Fibroblast of the aortic adventitia (primary cell): ENCODE data around the gene IVL. TPM values are rescaled to one million over a fixed set of nuclear protein-coding genes. Genes with fewer than 3 reads are reported as not detected.

Experiments
- DNase-seq: peaks from one replicate; pipeline ENCODE4 v3.0.0-alpha.2; 2010; ENCODE audit warnings: low read depth
- H3K4me3 ChIP-seq: 2 replicates; pipeline ENCODE4 v1.5.1; 2011; ENCODE audit warnings: low read depth, mild to moderate bottlenecking, control low read depth, low read length, moderate library complexity
- total RNA-seq: library from RNA; depleted of rRNA; stranded (reverse); fragments of >200 nt; gene quantifications from 2 replicates; pipeline ENCODE4 v1.2.3, GENCODE V29; 2012; ENCODE audit warnings: low replicate concordance
- TF ChIP-seq, protein P1 (sequence below): IDR thresholded peaks from 2 replicates; pipeline ENCODE4 v1.5.1; 2011; ENCODE audit warnings: mild to moderate bottlenecking, low read length, control low read depth, inconsistent platforms; ENCODE audit not compliant: insufficient read depth

IVL gene
- total RNA-seq, 1 donor, result not detected

DNA sequence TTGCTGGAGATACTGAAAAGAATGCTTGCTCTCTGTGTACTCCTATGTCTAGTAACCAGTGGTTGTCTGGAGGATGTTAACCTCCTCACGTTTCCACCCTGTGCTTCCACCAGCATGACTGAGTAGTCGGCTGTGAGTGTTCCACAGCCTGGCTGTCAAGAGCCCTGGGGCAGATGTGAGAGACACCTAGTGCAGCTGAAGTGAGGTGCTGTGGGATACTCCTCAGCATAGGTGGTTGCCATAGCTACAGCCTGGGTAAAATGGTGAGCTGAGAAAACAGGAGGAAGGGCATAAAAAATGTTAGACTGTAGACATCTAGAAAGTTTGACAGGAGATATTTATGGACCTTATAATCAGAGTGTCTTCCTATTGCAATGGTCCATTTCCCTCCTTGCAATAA, 15.8 kb downstream of the IVL start:
- TF ChIP-seq, protein P1, sequence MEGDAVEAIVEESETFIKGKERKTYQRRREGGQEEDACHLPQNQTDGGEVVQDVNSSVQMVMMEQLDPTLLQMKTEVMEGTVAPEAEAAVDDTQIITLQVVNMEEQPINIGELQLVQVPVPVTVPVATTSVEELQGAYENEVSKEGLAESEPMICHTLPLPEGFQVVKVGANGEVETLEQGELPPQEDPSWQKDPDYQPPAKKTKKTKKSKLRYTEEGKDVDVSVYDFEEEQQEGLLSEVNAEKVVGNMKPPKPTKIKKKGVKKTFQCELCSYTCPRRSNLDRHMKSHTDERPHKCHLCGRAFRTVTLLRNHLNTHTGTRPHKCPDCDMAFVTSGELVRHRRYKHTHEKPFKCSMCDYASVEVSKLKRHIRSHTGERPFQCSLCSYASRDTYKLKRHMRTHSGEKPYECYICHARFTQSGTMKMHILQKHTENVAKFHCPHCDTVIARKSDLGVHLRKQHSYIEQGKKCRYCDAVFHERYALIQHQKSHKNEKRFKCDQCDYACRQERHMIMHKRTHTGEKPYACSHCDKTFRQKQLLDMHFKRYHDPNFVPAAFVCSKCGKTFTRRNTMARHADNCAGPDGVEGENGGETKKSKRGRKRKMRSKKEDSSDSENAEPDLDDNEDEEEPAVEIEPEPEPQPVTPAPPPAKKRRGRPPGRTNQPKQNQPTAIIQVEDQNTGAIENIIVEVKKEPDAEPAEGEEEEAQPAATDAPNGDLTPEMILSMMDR, result no peak
- H3K4me3 ChIP-seq, result no peak overlapping the region
- no peak for DNase-seq

- peak; percentile 46 for DNase-seq
- H3K4me3 ChIP-seq, result no peak overlapping the region
- TF ChIP-seq, protein P1, result peak; percentile 55
These were observed 17.7 kb downstream of the IVL start for GRCh38 chr1:152926091-152926490.

GRCh38 chr1:152928671-152929070, 20.3 kb downstream of the IVL start:
- no peak for DNase-seq
- H3K4me3 ChIP-seq, result no peak overlapping the region
- TF ChIP-seq, protein P1, result no peak

DNA sequence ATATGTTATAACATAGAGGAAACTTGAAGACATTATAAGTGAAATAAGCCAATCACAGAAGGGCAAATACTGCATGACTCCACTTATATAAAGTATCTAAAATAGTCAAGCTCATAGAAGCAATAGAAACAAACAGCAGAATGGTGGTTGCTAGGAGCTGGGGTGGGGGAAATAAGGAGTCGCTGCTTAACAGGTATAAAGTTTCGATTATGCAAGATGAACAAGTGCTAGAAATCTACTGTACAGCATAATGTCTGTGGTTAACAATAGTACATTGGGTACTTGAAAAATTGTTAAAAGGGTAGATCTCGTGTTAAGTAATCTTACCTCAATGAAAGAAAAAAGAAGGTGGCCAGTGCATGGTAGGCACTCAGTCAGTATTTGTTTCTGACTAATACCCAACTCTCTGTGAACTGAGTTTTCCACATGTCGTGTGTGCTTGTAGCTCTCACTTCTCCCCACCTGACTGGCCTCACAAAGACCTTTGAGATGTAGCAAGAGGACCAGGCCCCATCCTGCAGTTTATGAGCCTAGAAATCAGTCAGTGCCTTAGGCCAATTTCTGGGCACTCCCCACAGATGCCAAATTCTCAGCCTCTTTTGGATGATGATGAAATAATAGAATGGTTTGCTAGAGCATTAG, 23.9 kb downstream of the IVL start:
- TF ChIP-seq, protein P1, result no peak
- DNase-seq, result no peak
- no peak overlapping the region for H3K4me3 ChIP-seq

- TF ChIP-seq, protein P1, result no peak
- H3K4me3 ChIP-seq, result no peak overlapping the region
- no peak for DNase-seq
These were observed 24.9 kb downstream of the IVL start for GRCh38 chr1:152933196-152933595.

GRCh38 chr1:152940614-152941013, 32.3 kb downstream of the IVL start:
- H3K4me3 ChIP-seq, result no peak overlapping the region
- TF ChIP-seq, protein P1, result no peak
- DNase-seq, result no peak

GRCh38 chr1:152941037-152941711, 32.8 kb downstream of the IVL start:
- no peak overlapping the region for H3K4me3 ChIP-seq

More at GRCh38 chr1:152941037-152941711, 32.8 kb downstream of the IVL start:
- TF ChIP-seq, protein P1, result no peak
- DNase-seq, result no peak
